ENCODE results near the gene PGM2L1.
A peak's percentile ranks its signal among the peaks of the same experiment; 100 is the strongest.

DNA sequence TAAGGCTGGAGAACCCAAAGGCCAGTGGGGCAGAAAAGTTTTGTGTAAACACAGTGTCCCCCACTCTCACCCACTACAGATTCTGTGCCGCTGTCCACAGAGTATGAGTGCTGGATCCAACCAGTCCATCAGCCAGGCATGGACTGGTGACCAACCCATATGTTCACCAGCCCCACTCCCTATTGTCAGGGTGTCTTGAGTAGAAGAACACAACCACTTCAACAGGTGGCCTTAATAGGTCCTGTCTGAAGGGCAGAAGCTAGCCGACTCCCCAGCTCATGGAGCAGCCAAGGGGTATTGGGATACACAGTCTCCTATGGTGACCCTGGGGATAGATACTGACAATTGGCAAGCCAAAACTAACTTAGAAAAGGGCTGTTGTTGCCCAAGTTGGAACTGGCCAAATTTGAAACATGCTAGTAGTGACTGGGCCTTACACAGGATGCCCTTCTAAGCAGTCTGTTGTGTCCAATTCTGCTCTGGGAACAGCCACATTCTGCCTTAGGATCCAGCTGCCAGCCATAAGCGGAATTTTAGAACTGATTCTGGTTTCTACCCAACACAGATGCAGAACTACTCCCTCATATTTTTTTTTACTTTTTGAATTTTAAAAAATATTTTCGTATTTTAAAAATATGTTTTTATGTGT is 19.8 kb upstream of the PGM2L1 start:
- TF ChIP-seq EP300 (IDR thresholded peaks at IDR 0.05; ENCODE audit: borderline replicate concordance) (no peak), TCF12 (IDR thresholded peaks at IDR 0.05; ENCODE audit: low read depth) (no peak), EGR1 (IDR thresholded peaks at IDR 0.05) (no peak), TAF1 (IDR thresholded peaks at IDR 0.05; ENCODE audit: low read depth) (no peak), RAD21 (IDR thresholded peaks at IDR 0.05; ENCODE audit: low read depth) (no peak), TEAD4 (IDR thresholded peaks at IDR 0.05) (no peak), REST (IDR thresholded peaks at IDR 0.05; ENCODE audit: low read depth) (peak; percentile 87), CREB1 (IDR thresholded peaks at IDR 0.05; ENCODE audit: low read depth) (no peak), FOXM1 (IDR thresholded peaks at IDR 0.05; ENCODE audit: borderline replicate concordance, low read depth) (no peak), CEBPB (IDR thresholded peaks at IDR 0.05) (no peak), ZBTB7A (IDR thresholded peaks at IDR 0.05; ENCODE audit: low read depth) (no peak), MAX (IDR thresholded peaks at IDR 0.05) (no peak; the same call in 1 of the 2 replicates), YY1 (IDR thresholded peaks at IDR 0.05; ENCODE audit: low read depth) (no peak)
